ENCODE results near the gene TUBGCP3. TPM values are rescaled to one million over a fixed set of nuclear protein-coding genes. Genes with fewer than 3 reads are reported as not detected.

TUBGCP3 gene
- total and polyA plus RNA-seq, 4 donors, result 10.9 to 40.2 (median 26.9) TPM

GRCh38 chr13:112453874-112454647, 133.9 kb downstream of the TUBGCP3 start:
- H3K36me3 ChIP-seq (ENCODE audit: control insufficient read depth in 4 of 4, insufficient read depth in 4 of 4, low read length in 4 of 4), result no peaks in the 10 kb centered on the region
- no peaks in the 10 kb centered on the region for H3K27me3 ChIP-seq (ENCODE audit: control insufficient read depth in 3 of 3, insufficient read depth in 3 of 3, low read length in 2 of 3)
- H3K4me1 ChIP-seq (ENCODE audit: control insufficient read depth in 5 of 5, insufficient read depth in 5 of 5, low read length in 5 of 5), result peaks cover 0 to 2% (median 0%) of the 10 kb centered on the region in 5 donors
- H3K9me3 ChIP-seq (ENCODE audit: control insufficient read depth in 4 of 4, insufficient read depth in 3 of 4, low read length in 3 of 4), result peaks cover 0 to 4% (median 1%) of the 10 kb centered on the region in 4 donors
- no peak overlapping the region for H3K4me3 ChIP-seq
- TF ChIP-seq CTCF (IDR thresholded peaks at IDR 0.05; ENCODE audit: control extremely low read depth, extremely low read depth), result no peak
- no peak overlapping the region for H3K27ac ChIP-seq (ENCODE audit: low read depth in 1 of 2, low read length in 1 of 2)
- no peak overlapping the region for H3K9ac ChIP-seq (ENCODE audit: insufficient read depth in 1 of 2, low read length in 2 of 2)
- ATAC-seq (ENCODE audit: insufficient read depth, low FRiP score) (no peak), DNase-seq (no peak)
- WGBS, 2 donors, result 80 to 89% methylated on average over 29 to 30 of the region's 30 CpGs

- Histone ChIP-seq H3K4me3 (no peak overlapping the region), H3K4me1 (ENCODE audit: control insufficient read depth in 5 of 5, insufficient read depth in 5 of 5, low read length in 5 of 5) (peaks cover 0 to 5% (median 0%) of the 10 kb centered on the region in 5 donors), H3K27ac (ENCODE audit: low read depth in 1 of 2, low read length in 1 of 2) (no peak overlapping the region), H3K9me3 (ENCODE audit: control insufficient read depth in 4 of 4, insufficient read depth in 3 of 4, low read length in 3 of 4) (peaks cover 0 to 3% (median 0%) of the 10 kb centered on the region in 4 donors), H3K9ac (ENCODE audit: insufficient read depth in 1 of 2, low read length in 2 of 2) (no peak overlapping the region), H3K27me3 (ENCODE audit: control insufficient read depth in 3 of 3, insufficient read depth in 3 of 3, low read length in 2 of 3) (no peaks in the 10 kb centered on the region), H3K36me3 (ENCODE audit: control insufficient read depth in 4 of 4, insufficient read depth in 4 of 4, low read length in 4 of 4) (no peaks in the 10 kb centered on the region)
- 90 to 91% methylated on average over 31 to 32 of the region's 32 CpGs for WGBS, 2 donors
- ATAC-seq (ENCODE audit: insufficient read depth, low FRiP score) (no peak), DNase-seq (no peak)
- no peak for TF ChIP-seq CTCF (IDR thresholded peaks at IDR 0.05; ENCODE audit: control extremely low read depth, extremely low read depth)
Measured at GRCh38 chr13:112453207-112453829, 134.6 kb downstream of the TUBGCP3 start.

GRCh38 chr13:112452380-112453206, 135.4 kb downstream of the TUBGCP3 start:
- Histone ChIP-seq H3K36me3 (ENCODE audit: control insufficient read depth in 4 of 4, insufficient read depth in 4 of 4, low read length in 4 of 4) (no peaks in the 10 kb centered on the region), H3K4me1 (ENCODE audit: control insufficient read depth in 5 of 5, insufficient read depth in 5 of 5, low read length in 5 of 5) (peaks cover 0 to 5% (median 0%) of the 10 kb centered on the region in 5 donors), H3K4me3 (no peak overlapping the region), H3K27me3 (ENCODE audit: control insufficient read depth in 3 of 3, insufficient read depth in 3 of 3, low read length in 2 of 3) (no peaks in the 10 kb centered on the region), H3K9me3 (ENCODE audit: control insufficient read depth in 4 of 4, insufficient read depth in 3 of 4, low read length in 3 of 4) (peaks cover 0 to 3% (median 0%) of the 10 kb centered on the region in 4 donors), H3K27ac (ENCODE audit: low read depth in 1 of 2, low read length in 1 of 2) (no peak overlapping the region), H3K9ac (ENCODE audit: insufficient read depth in 1 of 2, low read length in 2 of 2) (no peak overlapping the region)
- ATAC-seq (ENCODE audit: insufficient read depth, low FRiP score) (no peak), DNase-seq (no peak)
- no peak for TF ChIP-seq CTCF (IDR thresholded peaks at IDR 0.05; ENCODE audit: control extremely low read depth, extremely low read depth)
- whole genome bisulfite sequencing, 2 donors, result 82 to 86% methylated on average over 36 of the region's 36 CpGs
